ENCODE measurements around the gene CWC27. TPM values are rescaled to one million over a fixed set of nuclear protein-coding genes. Genes with fewer than 3 reads are reported as not detected.

Gene CWC27
- total RNA-seq, 2 donors from 2014 or later, result 9.1 to 12.1 TPM

- peaks cover 0 to 34% of the 10 kb centered on the region in 2 donors for H3K4me1 ChIP-seq
- H3K9me3 ChIP-seq, result no peaks in the 10 kb centered on the region
- DNase-seq (ENCODE audit: low spot score), result peak; percentile 90
- H3K4me3 ChIP-seq, result peak overlapping the region; percentile 54 to 67
- no peaks in the 10 kb centered on the region for H3K27me3 ChIP-seq
- H3K36me3 ChIP-seq, result no peaks in the 10 kb centered on the region
- H3K27ac ChIP-seq, result peak overlapping the region; percentile 89 to 94
- TF ChIP-seq CTCF (IDR thresholded peaks at IDR 0.05), result peak in 1 of 2 donors; percentile 43
Observed at GRCh38 chr5:65035211-65036206, 266.8 kb downstream of the CWC27 start.

GRCh38 chr5:65037831-65038815, 269.4 kb downstream of the CWC27 start:
- Histone ChIP-seq H3K4me1 (peaks cover 0 to 44% of the 10 kb centered on the region in 2 donors), H3K9me3 (no peaks in the 10 kb centered on the region), H3K36me3 (no peaks in the 10 kb centered on the region), H3K27me3 (no peaks in the 10 kb centered on the region), H3K27ac (peak overlapping the region; percentile 89 to 94), H3K4me3 (no peak overlapping the region)
- peak in 1 of 2 donors; percentile 49 for TF ChIP-seq CTCF (IDR thresholded peaks at IDR 0.05)
- DNase-seq (ENCODE audit: low spot score), result peak; percentile 66

GRCh38 chr5:65041296-65042158, 272.8 kb downstream of the CWC27 start:
- DNase-seq (ENCODE audit: low spot score), result no peak
- Histone ChIP-seq H3K36me3 (no peaks in the 10 kb centered on the region), H3K9me3 (no peaks in the 10 kb centered on the region), H3K4me1 (peaks cover 0 to 28% of the 10 kb centered on the region in 2 donors), H3K27ac (peak overlapping the region; percentile 52 to 76), H3K27me3 (no peaks in the 10 kb centered on the region), H3K4me3 (no peak overlapping the region)
- no peak for TF ChIP-seq CTCF (IDR thresholded peaks at IDR 0.05)

- Histone ChIP-seq H3K9me3 (no peaks in the 10 kb centered on the region), H3K36me3 (no peaks in the 10 kb centered on the region), H3K27me3 (no peaks in the 10 kb centered on the region), H3K27ac (no peak overlapping the region), H3K4me1 (peaks cover 0 to 16% of the 10 kb centered on the region in 2 donors), H3K4me3 (no peak overlapping the region)
- DNase-seq (ENCODE audit: low spot score), result no peak
- no peak for TF ChIP-seq CTCF (IDR thresholded peaks at IDR 0.05)
Observed at GRCh38 chr5:65043843-65044359, 275.2 kb downstream of the CWC27 start.

- Histone ChIP-seq H3K36me3 (no peaks in the 10 kb centered on the region), H3K4me3 (no peak overlapping the region), H3K4me1 (peaks cover 0 to 6% of the 10 kb centered on the region in 2 donors), H3K27ac (no peak overlapping the region), H3K27me3 (no peaks in the 10 kb centered on the region), H3K9me3 (no peaks in the 10 kb centered on the region)
- no peak for DNase-seq (ENCODE audit: low spot score)
- TF ChIP-seq CTCF (IDR thresholded peaks at IDR 0.05), result no peak
Observed at GRCh38 chr5:65047225-65047624, 278.5 kb downstream of the CWC27 start.

Measured in right atrium auricular region (tissue), 2 donors.